Measurements from ENCODE around the gene AFG1L. TPM values are rescaled to one million over a fixed set of nuclear protein-coding genes. Genes with fewer than 3 reads are reported as not detected.

Gene AFG1L
- total RNA-seq, 4 donors from 2014 or later = 2.1 to 6.2 (median 2.8) TPM

- DNase-seq (ENCODE audit: low spot score in 2 of 2) = no peak
- 77 to 84% methylated on average over 8 of the region's 8 CpGs for WGBS, 2 donors
- intact Hi-C loops (cut with DNase I; ENCODE audit: low total_unique reads) = no loop called here
- no peak for TF ChIP-seq CTCF (IDR thresholded peaks at IDR 0.05)
- no peak for TF ChIP-seq POLR2A (IDR thresholded peaks at IDR 0.05)
- H3K4me3 ChIP-seq (ENCODE audit: low read depth, poor library complexity, severe bottlenecking) = no peak overlapping the region
These were observed 182.1 kb downstream of the AFG1L start for GRCh38 chr6:108476847-108477430.

- no peak overlapping the region for H3K4me3 ChIP-seq (ENCODE audit: low read depth, poor library complexity, severe bottlenecking)
- 81 to 82% methylated on average over 2 of the region's 2 CpGs for WGBS, 2 donors
- no peak for DNase-seq (ENCODE audit: low spot score in 2 of 2)
- TF ChIP-seq CTCF (IDR thresholded peaks at IDR 0.05) (no peak), POLR2A (IDR thresholded peaks at IDR 0.05) (no peak)
- intact Hi-C loops (cut with DNase I; ENCODE audit: low total_unique reads) = no loop called here
These were observed 187.7 kb downstream of the AFG1L start for GRCh38 chr6:108482559-108482958.

DNA sequence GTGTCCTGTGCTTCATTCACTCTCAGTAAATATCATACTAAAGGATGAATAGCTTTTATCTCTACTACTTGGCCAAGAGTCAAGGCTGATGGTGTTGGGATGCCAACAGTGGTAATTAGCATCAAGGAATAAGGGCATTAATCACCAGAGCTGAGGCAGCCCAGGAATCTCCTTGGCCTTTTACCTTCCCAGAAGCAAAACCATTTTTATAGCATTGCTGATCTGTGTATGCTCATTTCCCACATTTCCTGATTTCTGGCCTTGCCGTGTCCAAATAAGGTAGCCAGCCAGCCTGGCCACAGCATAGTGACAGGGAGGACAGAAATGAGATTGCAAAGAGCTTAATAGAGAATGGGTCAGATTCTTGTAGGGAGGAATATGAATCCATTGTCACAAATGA lies 189.2 kb downstream of the AFG1L start:
- TF ChIP-seq CTCF (IDR thresholded peaks at IDR 0.05) (no peak), POLR2A (IDR thresholded peaks at IDR 0.05) (no peak)
- no peak overlapping the region for H3K4me3 ChIP-seq (ENCODE audit: low read depth, poor library complexity, severe bottlenecking)
- WGBS, 2 donors = 69 to 80% methylated on average over 1 of the region's 1 CpG
- DNase-seq (ENCODE audit: low spot score in 2 of 2) = no peak
- intact Hi-C loops (cut with DNase I; ENCODE audit: low total_unique reads) = no loop called here

DNA sequence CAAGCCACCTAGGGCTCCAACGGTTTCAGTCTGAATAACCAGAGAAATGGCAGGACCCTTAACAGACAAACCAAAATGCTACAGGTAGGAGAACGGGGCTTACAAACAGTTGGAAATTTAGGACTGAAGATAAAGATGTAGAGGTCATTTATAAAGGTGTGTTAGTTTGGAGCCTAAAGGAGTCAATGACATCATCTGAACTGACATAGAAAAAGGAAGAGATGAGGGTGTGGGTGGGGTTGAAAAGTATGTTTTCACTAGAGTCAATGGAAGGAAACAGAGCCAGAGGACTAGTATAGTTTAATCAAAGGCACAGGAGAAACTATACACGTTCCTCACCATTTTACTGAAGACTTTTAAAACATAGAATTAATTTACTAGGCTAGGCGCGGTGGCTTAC lies 194.8 kb downstream of the AFG1L start:
- 93 to 95% methylated on average over 5 of the region's 5 CpGs for WGBS, 2 donors
- no peak overlapping the region for H3K4me3 ChIP-seq (ENCODE audit: low read depth, poor library complexity, severe bottlenecking)
- intact Hi-C loops (cut with DNase I; ENCODE audit: low total_unique reads) = loop anchor here (10.0 kb wide), 1 partner anchor 375 kb away; no protein-coding TSS in a partner anchor
- no peak for DNase-seq (ENCODE audit: low spot score in 2 of 2)
- TF ChIP-seq CTCF (IDR thresholded peaks at IDR 0.05) = no peak
- TF ChIP-seq POLR2A (IDR thresholded peaks at IDR 0.05) = no peak

DNA sequence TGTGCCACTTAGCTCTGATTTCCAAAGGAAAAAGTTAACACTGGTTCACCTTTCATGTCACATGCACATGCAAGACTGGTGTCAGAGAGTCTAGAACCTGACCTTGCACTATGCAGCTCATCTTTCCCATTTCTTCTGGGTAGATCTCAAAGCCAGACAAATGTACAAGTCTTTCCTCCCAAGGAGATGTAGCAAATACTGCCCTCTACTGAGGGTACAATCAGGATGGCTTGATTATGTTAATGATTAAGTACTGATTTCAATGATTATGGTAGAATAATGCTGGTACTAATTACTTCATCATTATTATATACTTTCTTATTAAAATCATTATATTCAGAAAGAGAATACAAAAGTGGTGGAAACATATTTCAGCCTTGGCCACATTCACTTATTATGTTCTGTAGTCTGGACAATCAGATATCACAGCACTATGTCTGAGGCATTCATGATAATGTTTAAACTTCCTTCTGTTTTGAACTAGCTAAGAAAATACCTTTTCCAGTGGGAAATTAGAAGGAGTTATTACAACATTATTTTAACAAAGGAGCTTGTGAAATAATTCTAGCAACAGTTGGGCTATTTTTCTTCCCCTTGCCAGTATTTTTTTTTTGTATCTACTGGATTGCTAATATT lies 197.4 kb downstream of the AFG1L start:
- no peak for DNase-seq (ENCODE audit: low spot score in 2 of 2)
- no peak overlapping the region for H3K4me3 ChIP-seq (ENCODE audit: low read depth, poor library complexity, severe bottlenecking)
- TF ChIP-seq CTCF (IDR thresholded peaks at IDR 0.05) (no peak), POLR2A (IDR thresholded peaks at IDR 0.05) (no peak)
- intact Hi-C loops (cut with DNase I; ENCODE audit: low total_unique reads) = loop anchor here (10.0 kb wide), 1 partner anchor 377 kb away; no protein-coding TSS in a partner anchor
